Stomach (tissue), 19 donors: ENCODE data around the gene RHOBTB1. TPM values are rescaled to one million over a fixed set of nuclear protein-coding genes. Genes with fewer than 3 reads are reported as not detected.
A peak's percentile ranks its signal among the peaks of the same experiment; 100 is the strongest.

Source experiments
- DNase-seq, 2 donors: peaks; one replicate each; pipeline versions ENCODE4 v3.0.0 to v3.0.0-alpha.2; 2013 to 2019
- H3K27ac ChIP-seq, 5 donors: fragments of 200-600 bp in 4 of 5; sonication (generic) in 4 of 5; one replicate each; pipeline ENCODE4 v1.5.1; 2013 to 2019; ENCODE audit warnings: mild to moderate bottlenecking in 1 of 5, moderate library complexity in 1 of 5
- H3K27me3 ChIP-seq, 3 donors: fragments of 200-600 bp; sonication (generic); one replicate each; pipeline ENCODE4 v1.5.1; 2017 to 2019; ENCODE audit warnings: mixed run types in 1 of 3
- H3K36me3 ChIP-seq, 4 donors: fragments of 200-600 bp; sonication (generic); 1 replicate in 3 of 4; 2 replicates in 1 of 4; pipeline ENCODE4 v1.5.1; 2016 to 2019
- H3K4me1 ChIP-seq, 4 donors: fragments of 200-600 bp; sonication (generic); one replicate each; pipeline ENCODE4 v1.5.1; 2016 to 2019
- H3K4me3 ChIP-seq, 4 donors: fragments of 200-600 bp; sonication (generic) in 3 of 4; one replicate each; pipeline ENCODE4 v1.5.1; 2016 to 2019; ENCODE audit warnings: mild to moderate bottlenecking in 1 of 4
- H3K9me3 ChIP-seq, 4 donors: fragments of 200-600 bp; sonication (generic); one replicate each; pipeline ENCODE4 v1.5.1; 2016 to 2019
- EP300 ChIP-seq: sonication (generic); formaldehyde crosslinking; IDR thresholded peaks from one replicate; pipeline ENCODE4 v1.6.1; 2017; ENCODE audit warnings: antibody characterized with exemption
- POLR2A ChIP-seq, 4 donors: fragments of 450-650 bp; IDR thresholded peaks; one replicate each; pipeline ENCODE4 v1.6.1; 2016; ENCODE audit warnings: antibody characterized with exemption in 4 of 4, control low read depth in 2 of 4, mild to moderate bottlenecking in 1 of 4, moderate library complexity in 1 of 4
- POLR2AphosphoS5 ChIP-seq, 3 donors: sonication (generic); formaldehyde crosslinking; IDR thresholded peaks; one replicate each; pipeline ENCODE4 v1.6.1; 2016; ENCODE audit warnings: antibody characterized with exemption in 3 of 3
- WGBS, 5 donors: extraction: QIAGEN DNeasy Blood & Tissue Kit in 3 of 5; methylation state at CpG; one replicate each; pipeline versions ENCODE4 v1.1.5 to v1.1.7; 2013 to 2018; 5-methylcytosine and 5-hydroxymethylcytosine counted together
- intact Hi-C: fragments of 100-400 bp; cut with DNase I; formaldehyde crosslinking; loops from one replicate; pipeline ENCODE4 v1.15.1; 2023; ENCODE audit warnings: low total_unique reads
- long read RNA-seq, 10 donors: transcript quantifications; one replicate each; lab custom pipeline, GENCODE V29; 2026
- polyA plus RNA-seq, 3 donors: library from polyadenylated mRNA; stranded (reverse); fragments of 200-250 nt; gene quantifications; one replicate each; pipeline ENCODE4 v1.2.3, GENCODE V29; 2013
- total RNA-seq, 5 donors: library from RNA; depleted of rRNA; stranded (reverse); fragments of >200 nt; gene quantifications; one replicate each; pipeline versions ENCODE4 v1.1.0 to v1.2.3, GENCODE V29; 2014 to 2016
- TF ChIP-seq, protein P1 (sequence below), 7 experiments: fragments of 450-650 bp in 4 of 7; fragments of 200-600 bp in 3 of 7; sonication (generic) in 3 of 7; IDR thresholded peaks; one replicate each; pipeline ENCODE4 v1.5.1; 2016 to 2019; ENCODE audit warnings: antibody characterized with exemption in 7 of 7, control low read depth in 2 of 7, mild to moderate bottlenecking in 1 of 7
- donor health status: healthy with polysubstance abuse.
- donor health status: Bipolar disorder and iron deficiency.
- donor health status: healthy.

Gene RHOBTB1, protein sequence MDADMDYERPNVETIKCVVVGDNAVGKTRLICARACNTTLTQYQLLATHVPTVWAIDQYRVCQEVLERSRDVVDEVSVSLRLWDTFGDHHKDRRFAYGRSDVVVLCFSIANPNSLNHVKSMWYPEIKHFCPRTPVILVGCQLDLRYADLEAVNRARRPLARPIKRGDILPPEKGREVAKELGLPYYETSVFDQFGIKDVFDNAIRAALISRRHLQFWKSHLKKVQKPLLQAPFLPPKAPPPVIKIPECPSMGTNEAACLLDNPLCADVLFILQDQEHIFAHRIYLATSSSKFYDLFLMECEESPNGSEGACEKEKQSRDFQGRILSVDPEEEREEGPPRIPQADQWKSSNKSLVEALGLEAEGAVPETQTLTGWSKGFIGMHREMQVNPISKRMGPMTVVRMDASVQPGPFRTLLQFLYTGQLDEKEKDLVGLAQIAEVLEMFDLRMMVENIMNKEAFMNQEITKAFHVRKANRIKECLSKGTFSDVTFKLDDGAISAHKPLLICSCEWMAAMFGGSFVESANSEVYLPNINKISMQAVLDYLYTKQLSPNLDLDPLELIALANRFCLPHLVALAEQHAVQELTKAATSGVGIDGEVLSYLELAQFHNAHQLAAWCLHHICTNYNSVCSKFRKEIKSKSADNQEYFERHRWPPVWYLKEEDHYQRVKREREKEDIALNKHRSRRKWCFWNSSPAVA
- total RNA-seq: 100 to 1,000 TPM in 1 of 5 donors, 10 to 100 TPM in 2, 1 to 10 TPM in 2; 2.3 to 302 (median 38.0) TPM
- 10 to 100 TPM in 2 of 3 donors, 1 to 10 TPM in 1; 7.2 to 22.5 (median 21.4) TPM for polyA plus RNA-seq
- long read RNA-seq, donor 1, full-length matches to known transcripts: 1 of 1 reads
- long read RNA-seq, donor 1, partial matches to known transcripts: 0 of 1 reads
- long read RNA-seq, donor 1, other reads (novel, unspliced or antisense): 0 of 1 reads
- long read RNA-seq, donor 2: 0 reads
- long read RNA-seq, donor 3: 0 reads
- long read RNA-seq, donor 4: 0 reads
- long read RNA-seq, donor 5, full-length matches to known transcripts: 4 of 4 reads
- long read RNA-seq, donor 5, partial matches to known transcripts: 0 of 4 reads
- long read RNA-seq, donor 5, other reads (novel, unspliced or antisense): 0 of 4 reads
- long read RNA-seq, donor 6, full-length matches to known transcripts: 4 of 4 reads
- long read RNA-seq, donor 6, partial matches to known transcripts: 0 of 4 reads
- long read RNA-seq, donor 6, other reads (novel, unspliced or antisense): 0 of 4 reads
- long read RNA-seq, donor 7, full-length matches to known transcripts: 2 of 2 reads
- long read RNA-seq, donor 7, partial matches to known transcripts: 0 of 2 reads
- long read RNA-seq, donor 7, other reads (novel, unspliced or antisense): 0 of 2 reads
- long read RNA-seq, donor 8, full-length matches to known transcripts: 2 of 2 reads
- long read RNA-seq, donor 8, partial matches to known transcripts: 0 of 2 reads
- long read RNA-seq, donor 8, other reads (novel, unspliced or antisense): 0 of 2 reads
- long read RNA-seq, donor 9, full-length matches to known transcripts: 1 of 1 reads
- long read RNA-seq, donor 9, partial matches to known transcripts: 0 of 1 reads
- long read RNA-seq, donor 9, other reads (novel, unspliced or antisense): 0 of 1 reads
- long read RNA-seq, donor 10: 0 reads

DNA sequence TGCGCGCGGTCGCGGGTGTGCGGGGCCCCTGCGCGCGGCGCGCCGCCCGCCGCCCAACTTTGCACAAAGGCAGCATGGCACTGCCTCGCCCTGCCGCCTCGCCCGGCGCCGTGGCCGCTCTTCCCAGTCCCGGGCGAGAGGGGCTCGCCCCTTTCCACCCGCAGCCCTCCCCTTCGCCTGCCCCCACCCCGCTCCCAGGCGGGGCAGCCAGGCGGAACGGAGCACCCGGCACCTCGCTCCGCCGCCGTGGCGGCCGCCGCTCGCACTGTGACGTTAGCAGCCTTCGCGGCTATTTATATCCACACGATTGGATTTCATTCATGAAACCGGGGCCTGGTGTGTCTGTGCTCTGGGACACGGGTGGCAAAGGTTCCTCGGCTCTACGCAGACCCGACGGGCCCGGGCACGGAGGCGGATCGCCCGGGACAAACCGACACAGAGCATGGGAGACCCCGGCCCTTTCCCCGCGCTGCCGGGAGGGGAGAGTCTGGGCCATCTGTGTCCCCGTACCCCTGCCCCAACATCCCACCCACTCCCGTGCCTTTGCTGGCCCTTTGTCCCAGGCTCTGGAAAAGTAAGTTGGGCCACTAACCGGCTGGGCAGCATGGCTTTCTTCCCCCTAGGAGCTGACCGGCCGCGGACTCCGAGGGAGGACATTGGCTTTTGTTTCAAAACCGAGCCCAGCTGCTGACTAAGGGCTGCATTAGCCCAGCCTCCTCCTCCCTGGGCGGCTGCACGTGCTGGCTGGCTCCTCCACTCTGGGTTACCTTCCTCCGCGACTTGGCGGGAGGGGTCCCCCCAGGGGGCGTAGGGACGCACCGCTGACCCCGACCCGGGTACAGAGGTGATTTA, at the start of gene RHOBTB1:
TSS of gene RHOBTB1 (minus strand) at position 128 of the 852 bp plus-strand sequence. CDS start 32,643 bp downstream, outside the sequence.
- Histone ChIP-seq H3K4me1 (peaks cover 6 to 45% (median 32%) of the 10 kb centered on the region in 4 donors), H3K36me3 (no peaks in the 10 kb centered on the region), H3K27me3 (peaks cover 0 to 4% (median 0%) of the 10 kb centered on the region in 3 donors), H3K27ac (peak within 1 kb of the TSS; percentile 87 to 98 (median 97)), H3K9me3 (no peaks in the 10 kb centered on the region), H3K4me3 (peak within 1 kb of the TSS; percentile 65 to 87 (median 72))
- intact Hi-C loops: no loop called here
- WGBS, 5 donors: 0 to 14% (median 2%) methylated on average over 14 to 77 of the region's 77 CpGs
- TF ChIP-seq EP300: no peak
- TF ChIP-seq POLR2A (IDR thresholded peaks at IDR 0.05): peak in 2 of 4 donors; percentile 7 to 59
- peak; percentile 78 to 94 (median 83) for TF ChIP-seq POLR2AphosphoS5 (IDR thresholded peaks at IDR 0.05)
- DNase-seq: peak; percentile 82 to 95

- Histone ChIP-seq H3K27ac (no peak overlapping the region), H3K9me3 (no peaks in the 10 kb centered on the region), H3K36me3 (no peaks in the 10 kb centered on the region), H3K4me1 (peaks cover 0 to 12% (median 3%) of the 10 kb centered on the region in 4 donors), H3K27me3 (no peaks in the 10 kb centered on the region), H3K4me3 (no peak overlapping the region)
- intact Hi-C loops: no loop called here
- TF ChIP-seq POLR2A (IDR thresholded peaks at IDR 0.05) (no peak), EP300 (no peak), POLR2AphosphoS5 (IDR thresholded peaks at IDR 0.05) (no peak)
- TF ChIP-seq, protein P1, sequence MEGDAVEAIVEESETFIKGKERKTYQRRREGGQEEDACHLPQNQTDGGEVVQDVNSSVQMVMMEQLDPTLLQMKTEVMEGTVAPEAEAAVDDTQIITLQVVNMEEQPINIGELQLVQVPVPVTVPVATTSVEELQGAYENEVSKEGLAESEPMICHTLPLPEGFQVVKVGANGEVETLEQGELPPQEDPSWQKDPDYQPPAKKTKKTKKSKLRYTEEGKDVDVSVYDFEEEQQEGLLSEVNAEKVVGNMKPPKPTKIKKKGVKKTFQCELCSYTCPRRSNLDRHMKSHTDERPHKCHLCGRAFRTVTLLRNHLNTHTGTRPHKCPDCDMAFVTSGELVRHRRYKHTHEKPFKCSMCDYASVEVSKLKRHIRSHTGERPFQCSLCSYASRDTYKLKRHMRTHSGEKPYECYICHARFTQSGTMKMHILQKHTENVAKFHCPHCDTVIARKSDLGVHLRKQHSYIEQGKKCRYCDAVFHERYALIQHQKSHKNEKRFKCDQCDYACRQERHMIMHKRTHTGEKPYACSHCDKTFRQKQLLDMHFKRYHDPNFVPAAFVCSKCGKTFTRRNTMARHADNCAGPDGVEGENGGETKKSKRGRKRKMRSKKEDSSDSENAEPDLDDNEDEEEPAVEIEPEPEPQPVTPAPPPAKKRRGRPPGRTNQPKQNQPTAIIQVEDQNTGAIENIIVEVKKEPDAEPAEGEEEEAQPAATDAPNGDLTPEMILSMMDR (IDR thresholded peaks at IDR 0.05): no peak
- WGBS, 5 donors: 35 to 77% (median 41%) methylated on average over 1 of the region's 1 CpG
- DNase-seq: no peak
Measured at GRCh38 chr10:60992636-60993035, 48.7 kb upstream of the RHOBTB1 start.

DNA sequence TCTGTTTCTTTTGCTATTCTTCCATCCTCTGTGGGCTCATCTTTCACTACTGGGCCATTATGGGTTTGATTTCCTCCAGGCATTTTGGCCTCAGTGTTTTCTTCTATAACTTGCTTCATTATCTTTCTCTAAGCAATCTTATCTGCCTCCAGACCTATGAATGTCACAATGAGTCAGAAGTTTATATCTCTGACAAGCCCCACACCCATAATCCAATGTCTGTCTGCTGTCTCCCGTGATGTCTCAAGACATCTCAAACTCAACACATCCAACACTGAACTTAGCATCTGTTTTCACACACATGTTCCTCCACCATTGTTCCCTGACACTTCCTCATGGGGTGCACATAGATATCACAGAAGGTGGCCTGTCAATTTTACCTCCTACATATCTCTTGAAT, 46.7 kb upstream of the RHOBTB1 start:
- Histone ChIP-seq H3K9me3 (no peaks in the 10 kb centered on the region), H3K27ac (peak overlapping the region in 3 of 5 donors; percentile 45 to 69 (median 68)), H3K4me1 (peaks cover 0 to 13% (median 6%) of the 10 kb centered on the region in 4 donors), H3K4me3 (no peak overlapping the region), H3K36me3 (no peaks in the 10 kb centered on the region), H3K27me3 (no peaks in the 10 kb centered on the region)
- intact Hi-C loops: no loop called here
- 75 to 100% (median 95%) methylated on average over 1 of the region's 1 CpG for WGBS, 5 donors
- no peak for DNase-seq
- no peak for TF ChIP-seq POLR2A (IDR thresholded peaks at IDR 0.05)
- TF ChIP-seq, protein P1 (IDR thresholded peaks at IDR 0.05): no peak
- no peak for TF ChIP-seq EP300
- no peak for TF ChIP-seq POLR2AphosphoS5 (IDR thresholded peaks at IDR 0.05)
